DMS153 (cell line): ENCODE measurements around the gene RBBP7.
"Not testable (repeated sequence)": the region's sequence is repeated elsewhere in the genome, so short reads cannot be mapped to it uniquely, and the experiment has no call there.

Experiments used
- DNase-seq: peaks from one replicate; lab custom pipeline; 2025; lab: John Stamatoyannopoulos, UW

RBBP7 gene

DNA sequence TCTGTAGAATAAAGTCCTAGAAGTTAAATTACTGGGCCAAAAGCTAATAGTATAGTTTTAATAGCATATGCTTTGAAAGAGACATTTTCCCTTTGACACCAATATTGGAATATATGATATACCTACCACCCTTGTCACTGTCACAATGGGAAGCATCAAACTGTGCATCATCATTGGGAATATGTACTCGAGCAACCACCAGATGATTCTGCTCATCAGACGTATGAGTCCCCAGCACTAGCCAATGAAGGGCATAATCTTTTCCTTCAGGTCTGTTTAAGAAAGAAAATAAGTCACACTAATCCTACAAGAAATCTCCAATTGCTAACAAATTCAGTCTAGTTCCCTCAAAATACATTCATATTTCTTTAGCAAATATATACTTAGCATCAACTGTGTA lies 7.3 kb downstream of the RBBP7 start:
- DNase-seq = no peak

DNA sequence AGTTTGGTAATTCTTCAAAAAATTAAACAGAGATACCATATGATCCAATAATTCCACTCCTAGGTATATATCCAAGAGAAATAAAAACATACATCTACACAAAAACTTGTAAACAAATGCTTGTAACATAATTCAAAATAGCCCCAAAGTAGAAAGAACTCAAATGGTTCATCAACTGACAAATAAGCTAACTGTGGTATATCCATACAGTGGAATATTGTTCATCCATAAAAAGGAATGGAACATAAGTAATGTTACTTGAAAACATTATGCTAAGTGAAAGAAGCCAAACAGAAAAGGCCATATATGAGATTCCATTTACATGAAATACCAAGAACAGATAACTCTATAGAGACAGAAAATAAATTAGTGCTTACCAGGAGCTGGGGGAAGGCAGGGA lies 13.4 kb downstream of the RBBP7 start:
- DNase-seq = no peak

DNA sequence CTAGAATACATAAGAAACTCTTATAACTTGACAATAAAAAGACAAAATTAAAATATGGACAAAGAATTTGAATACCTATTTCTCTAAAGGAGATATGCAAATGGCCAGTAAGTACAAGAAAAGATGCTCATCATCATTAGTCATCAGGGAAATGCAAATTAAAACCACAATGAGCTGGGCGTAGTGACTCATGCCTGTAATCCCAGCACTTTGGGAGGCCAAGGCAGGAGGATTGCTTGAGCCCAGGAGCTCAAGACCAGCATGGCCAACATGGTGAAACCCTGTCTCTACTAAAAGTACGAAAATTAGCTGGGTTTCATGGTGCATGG lies 14.1 kb downstream of the RBBP7 start:
- not testable (repeated sequence) for DNase-seq

DNA sequence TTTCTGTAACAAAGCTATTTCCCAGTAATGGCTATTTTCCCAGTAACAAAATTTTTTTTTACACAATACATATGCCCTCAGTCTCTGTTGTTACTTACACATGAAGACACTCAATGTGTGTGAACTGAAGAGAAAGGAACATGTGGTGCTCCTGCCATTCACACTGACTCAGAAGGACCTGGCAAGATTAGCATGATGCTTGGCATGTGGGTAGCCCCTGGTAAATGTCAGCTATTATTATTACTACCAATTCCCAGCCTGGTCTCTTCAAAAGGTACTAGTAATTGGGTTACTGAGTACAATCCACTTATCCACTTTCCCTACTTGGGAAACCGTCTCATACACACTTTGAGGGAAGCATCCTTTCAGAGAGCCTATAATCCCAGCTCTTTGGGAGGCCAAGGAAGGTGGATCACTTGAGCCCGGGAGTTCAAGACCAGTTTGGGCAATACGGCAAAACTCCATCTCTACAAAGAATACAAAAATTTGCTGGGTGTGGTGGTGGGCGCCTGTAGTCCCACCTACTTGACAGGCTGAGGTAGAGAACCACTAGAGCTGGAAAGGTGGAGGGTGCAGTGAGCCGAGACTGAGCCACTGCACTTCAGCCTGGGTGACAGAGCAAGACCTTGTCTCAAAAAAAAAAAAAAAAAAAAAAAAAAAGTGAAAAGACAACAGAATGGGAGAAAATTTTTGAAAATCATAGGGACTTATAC lies 14.6 kb downstream of the RBBP7 start:
- no peak for DNase-seq

DNA sequence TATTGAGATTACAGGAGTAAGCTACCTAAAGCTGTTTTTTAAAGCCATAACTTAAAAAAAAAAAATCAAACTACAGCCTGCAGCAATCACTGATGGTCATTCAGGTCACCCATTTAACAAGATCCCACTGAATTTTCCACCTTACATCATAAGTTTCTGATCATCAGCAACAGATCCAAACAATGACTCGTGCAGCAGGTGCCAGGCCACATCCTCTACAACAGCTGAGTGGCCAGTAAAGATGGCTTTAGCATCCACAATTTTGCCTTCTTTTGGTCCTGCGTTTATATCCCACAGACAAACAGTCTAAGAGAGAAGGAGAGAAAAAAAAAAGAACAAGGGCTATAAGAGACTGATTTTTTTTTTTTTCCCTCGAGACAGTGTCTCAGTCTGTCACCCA lies 16.6 kb downstream of the RBBP7 start:
- no peak for DNase-seq

DNA sequence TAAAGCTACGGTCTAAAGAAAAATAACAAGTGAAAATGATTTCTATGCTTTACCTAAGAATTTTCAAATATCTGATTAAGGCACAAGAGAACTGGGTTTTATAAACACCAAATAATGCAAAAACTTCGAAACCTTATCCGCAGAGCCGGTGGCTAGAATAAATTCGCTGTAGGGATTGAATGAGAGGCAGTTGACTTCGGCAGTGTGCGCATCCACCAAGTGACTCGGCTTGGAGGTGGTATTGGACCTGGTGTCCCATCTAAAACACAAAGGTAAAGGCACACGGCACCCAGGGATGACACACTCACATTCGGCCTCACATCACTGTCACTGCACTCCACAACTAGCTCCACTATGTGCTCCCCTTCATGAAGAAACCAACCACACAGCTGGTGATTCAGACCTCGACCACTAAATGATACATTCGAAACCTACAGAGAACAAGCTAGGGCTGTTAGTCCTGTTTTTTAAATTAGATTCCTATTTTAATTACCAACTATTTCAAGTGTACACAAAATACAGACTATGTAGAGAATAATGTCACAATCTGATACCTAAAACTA lies 17.5 kb downstream of the RBBP7 start:
- DNase-seq = no peak

DNA sequence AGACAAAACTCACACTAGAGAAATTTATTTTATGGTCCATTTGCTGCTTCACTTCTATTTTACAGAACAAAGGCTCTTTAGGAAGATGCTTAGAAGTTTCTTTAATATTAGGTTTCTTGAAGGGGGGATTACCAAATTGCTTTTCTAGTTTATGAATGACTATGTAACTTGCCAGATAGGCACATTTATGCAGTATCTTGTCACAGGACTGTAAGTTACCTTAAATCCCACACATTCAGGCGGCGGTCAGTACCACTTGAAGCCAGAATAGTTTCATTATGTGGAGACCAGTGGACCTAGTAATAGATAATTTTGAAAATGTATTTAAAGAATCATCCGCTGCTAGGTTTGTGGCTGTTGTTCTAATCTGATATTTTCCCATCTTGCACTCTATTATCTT lies 18.3 kb downstream of the RBBP7 start:
- no peak for DNase-seq

DNA sequence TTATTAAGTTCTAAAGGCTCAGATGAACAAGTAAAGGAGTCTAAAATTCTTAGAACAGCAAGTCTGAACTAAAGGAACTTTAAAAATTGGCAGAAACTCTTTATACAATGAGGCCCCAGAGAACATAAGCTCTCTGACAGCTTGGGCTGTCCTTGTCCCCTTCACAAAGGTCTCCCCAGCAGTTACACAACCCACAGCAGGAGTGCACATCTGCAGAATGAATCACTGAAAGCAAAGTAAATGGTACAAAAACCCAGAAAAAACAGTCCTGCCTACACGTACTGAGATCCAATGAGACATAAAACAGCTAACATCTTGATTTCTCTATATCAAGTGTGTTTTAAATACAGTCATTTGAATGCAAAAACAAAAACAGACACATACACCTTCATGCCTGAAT lies 18.7 kb downstream of the RBBP7 start:
- no peak for DNase-seq

DNA sequence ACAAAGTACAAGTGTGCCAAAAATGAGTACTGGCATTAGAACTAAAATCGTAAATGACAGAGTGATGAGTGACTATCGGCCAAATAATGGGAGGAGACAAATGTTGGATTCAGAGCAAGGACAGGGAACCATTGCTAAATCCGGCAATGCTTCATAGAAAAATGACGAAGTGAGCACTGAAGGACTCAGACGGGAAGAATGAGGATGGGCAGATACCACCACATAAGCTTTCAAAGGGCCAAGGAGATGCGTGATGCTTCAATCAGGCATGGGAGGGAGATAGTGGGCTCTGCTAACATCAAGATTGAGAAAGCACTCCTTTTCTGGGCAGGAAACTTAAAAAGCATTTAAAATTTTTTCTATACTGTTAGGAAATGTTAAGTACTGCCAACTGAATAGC lies 21.6 kb downstream of the RBBP7 start:
- DNase-seq = no peak

DNA sequence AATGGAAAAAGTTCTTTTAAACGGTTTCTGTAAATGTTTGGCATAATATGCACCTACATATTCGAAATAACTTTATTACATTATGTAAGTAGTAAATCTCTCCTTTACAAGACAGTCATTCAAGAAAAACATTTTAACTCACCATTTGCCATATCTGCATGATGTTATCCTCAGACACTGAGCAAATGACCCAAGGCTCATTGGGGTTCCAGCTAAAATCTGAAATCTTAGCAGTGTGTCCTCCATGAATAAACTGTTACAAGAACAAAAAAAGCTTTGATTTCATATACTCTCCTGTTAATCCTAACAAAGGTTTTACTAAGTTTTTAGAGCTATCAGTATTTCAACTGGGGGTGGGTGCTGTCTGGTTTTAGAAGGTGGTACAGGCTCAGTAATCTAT lies 24.5 kb downstream of the RBBP7 start:
- DNase-seq = no peak

DNA sequence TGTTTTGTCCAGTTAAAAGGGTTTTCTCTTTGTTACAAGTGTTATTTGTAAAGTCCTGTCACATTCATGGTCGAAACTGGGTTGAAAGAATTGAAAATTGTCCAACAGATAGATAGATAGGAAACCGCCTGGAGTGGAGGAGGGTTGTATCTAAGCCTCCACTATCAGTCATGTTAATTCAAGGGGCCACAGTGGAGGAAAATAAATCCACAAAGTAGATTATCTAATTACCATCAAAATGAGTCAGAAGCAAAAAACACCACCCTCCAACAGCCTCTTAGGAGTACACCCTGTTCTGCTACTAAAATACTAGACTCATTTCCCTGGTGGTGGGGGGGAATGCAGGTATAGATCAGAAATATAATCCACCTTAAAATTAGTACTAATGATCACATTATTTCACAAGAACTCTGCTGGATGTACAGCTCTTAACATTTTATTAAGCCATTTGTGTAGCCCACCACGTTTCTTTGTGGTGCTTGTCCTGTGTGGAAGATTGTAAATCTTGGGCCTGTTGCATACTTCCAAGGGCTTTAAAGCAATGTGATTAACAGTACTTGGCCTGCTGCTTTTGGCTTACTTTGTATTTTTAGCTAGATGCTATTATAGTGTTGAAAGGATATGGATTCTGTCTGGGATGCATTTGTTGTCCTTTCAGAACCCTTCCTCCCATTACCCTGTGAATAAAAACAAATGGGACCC lies 26.8 kb downstream of the RBBP7 start:
- no peak for DNase-seq

DNA sequence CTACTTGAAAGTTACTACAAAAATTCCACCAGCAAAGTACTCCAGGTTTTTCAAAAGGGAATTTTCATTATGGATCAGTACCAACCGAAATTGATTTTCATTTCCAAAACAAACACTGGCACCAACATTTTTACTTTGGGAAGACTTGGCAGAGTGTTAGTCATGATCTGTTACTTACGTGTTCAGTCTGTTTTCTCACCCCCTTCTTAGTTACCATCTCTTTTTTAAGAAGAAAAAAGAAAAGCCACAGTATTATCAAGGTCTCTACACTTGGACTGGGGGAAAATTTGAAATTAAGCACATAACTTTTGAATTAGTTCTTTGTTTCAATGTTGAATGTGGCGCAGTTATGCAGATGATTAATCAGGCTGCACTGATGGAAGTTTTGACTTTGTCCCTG lies 27.5 kb downstream of the RBBP7 start:
- DNase-seq = no peak

DNA sequence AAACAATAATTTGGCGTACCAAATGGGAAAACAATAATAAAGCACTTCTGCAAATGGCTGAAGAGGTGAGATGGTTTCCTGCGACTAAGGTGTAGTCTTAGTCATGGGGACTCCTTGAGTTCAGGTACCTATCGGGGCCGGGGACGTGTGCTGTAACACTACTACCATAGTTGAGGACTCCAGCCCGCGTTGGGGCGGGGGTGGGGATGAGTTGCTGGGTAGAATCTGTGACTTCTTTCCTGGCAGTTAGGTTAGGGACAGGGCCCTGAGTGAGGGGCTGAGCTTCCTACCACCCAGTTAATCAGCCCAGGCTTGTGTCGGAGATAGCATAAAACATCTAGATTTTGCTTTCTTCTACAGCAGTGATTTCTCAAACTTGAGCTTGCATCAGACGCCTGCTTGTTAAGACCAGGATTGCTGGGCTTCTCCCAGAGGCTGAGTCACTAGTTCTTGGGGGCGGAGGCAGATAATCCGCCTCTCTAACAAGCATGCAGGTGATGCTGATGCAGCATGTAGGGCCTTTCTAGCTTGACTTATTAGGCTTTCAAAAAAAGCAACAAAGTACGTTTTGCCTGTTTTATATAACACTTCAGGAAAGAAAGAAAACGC lies 30.2 kb downstream of the RBBP7 start:
- DNase-seq = no peak

DNA sequence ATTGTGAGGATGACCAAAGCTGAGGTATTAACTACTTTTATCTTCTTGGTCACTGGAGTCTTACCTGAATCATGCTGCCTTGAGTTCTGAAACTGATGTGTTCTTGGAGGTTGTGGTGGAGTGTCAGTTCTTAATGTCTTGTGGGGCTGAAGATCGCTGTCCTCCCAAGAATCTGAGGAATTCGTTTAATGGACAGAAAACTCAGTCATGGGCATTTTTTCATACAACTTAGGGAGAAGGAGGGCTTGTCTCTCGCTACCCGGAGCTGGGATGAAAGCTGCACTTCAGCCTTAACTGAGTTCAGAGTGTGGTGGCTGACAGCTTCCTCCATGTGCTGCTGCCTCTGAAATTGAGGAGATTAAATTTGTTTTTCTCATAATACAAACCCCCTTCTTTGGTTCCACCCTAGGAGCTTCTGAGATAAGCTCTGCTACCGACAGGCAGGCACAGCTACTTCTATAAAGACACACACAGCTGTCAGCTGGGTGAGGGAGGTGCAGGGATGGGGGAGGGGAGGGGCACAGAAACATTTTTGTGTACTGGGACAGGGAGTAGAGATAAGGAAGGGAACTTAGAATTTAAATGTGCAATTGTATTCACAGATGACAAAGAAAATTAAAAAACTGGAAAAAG lies 30.8 kb downstream of the RBBP7 start:
- no peak for DNase-seq

DNA sequence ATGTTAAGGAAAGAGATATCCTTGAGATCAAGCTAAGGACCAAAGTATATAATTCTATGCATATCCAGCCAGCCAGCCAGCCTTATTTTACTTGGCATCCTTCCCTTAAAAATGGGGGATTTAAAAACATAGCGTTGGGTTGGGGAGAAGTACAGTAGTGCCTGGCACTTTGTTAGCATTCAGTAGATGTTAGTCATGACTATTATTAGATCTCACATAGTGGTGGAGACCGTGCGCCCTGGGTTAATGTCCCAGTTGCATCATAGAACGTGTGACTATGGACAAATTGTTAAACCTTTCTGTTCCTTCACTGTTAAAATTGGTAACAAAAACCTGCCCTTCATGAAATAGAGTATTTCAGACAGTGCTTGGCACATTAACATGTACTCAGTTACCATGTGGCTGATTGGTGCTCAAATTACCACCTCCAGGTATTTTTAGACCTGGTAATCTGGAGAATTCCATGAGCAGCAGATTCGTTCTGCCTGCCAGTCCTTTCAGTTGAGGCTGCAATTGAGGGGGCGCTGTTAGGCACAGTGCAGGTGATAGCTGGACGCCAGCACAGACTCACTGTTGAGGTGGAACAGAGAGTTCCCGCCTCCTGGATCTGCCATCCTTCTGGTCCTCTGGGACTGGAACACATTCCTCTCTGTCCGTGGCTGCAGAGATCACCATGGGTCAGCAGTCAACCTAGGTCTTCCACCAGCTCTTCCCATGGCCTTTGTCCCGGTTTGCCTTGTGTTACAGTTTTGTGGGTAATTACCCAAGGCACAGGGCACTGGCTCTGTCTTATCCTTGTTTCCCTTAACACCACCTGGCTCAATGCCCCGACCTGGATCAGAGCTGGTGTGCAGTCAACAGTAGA lies 31.7 kb downstream of the RBBP7 start:
- DNase-seq = no peak

DNA sequence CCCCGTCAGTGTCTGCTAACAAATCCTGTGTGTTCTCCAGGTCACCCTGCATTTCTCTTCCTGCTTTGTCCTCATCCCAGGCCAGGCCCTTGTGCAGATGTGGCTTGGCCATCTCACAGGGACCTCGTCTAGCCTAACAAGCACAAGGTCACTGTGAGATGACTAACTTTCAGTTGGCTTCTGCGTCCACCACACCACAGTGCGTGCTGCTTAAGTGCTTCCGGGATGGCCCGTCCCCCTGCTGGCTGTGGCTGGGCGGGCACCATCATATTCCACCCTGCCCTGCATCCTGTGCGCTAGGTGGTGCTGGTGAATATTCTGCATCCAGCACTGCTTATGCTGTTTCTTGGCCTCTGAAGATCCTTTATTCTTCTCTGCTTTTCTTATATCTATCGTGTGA lies 33.8 kb downstream of the RBBP7 start:
- DNase-seq = no peak

DNA sequence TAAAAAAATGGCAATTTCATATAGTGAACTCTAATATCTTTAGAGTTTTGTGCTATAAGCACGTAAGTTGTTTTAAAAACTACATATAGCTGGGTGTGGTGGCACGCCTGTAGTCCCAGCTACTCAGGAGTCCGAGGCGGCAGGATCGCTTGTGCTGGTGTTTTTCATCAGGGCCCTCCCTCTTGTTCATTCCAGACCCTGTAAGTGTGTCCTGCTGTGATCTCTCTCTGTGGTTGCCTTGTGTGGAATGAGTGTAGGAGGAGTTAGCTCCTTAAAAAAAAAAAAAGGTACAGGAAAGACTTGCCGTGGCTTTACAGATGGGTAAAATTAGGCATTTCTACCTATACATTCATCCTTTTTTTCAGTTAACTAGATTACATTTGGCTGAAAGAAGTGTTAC lies 35.4 kb downstream of the RBBP7 start:
- DNase-seq = no peak

DNA sequence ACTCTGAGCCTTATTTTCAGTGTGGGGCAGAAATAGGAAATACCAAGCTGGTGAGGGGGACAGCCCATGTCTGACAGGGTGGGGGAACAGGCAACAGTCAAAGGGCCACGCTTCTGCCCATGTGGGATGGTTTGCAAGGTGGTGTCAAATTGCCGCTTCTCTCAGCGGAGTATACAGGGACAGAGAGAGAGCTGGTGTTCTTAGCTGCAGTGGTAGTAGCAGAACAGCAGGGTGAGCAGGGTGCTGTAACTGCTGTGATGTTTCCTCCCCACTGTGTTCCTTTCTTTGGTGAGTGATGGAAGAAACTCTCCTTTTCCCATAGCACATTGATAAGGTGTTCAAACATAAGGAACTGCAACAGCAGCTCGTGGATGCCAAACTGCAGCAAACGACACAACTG lies 37.9 kb downstream of the RBBP7 start:
- DNase-seq = no peak

DNA sequence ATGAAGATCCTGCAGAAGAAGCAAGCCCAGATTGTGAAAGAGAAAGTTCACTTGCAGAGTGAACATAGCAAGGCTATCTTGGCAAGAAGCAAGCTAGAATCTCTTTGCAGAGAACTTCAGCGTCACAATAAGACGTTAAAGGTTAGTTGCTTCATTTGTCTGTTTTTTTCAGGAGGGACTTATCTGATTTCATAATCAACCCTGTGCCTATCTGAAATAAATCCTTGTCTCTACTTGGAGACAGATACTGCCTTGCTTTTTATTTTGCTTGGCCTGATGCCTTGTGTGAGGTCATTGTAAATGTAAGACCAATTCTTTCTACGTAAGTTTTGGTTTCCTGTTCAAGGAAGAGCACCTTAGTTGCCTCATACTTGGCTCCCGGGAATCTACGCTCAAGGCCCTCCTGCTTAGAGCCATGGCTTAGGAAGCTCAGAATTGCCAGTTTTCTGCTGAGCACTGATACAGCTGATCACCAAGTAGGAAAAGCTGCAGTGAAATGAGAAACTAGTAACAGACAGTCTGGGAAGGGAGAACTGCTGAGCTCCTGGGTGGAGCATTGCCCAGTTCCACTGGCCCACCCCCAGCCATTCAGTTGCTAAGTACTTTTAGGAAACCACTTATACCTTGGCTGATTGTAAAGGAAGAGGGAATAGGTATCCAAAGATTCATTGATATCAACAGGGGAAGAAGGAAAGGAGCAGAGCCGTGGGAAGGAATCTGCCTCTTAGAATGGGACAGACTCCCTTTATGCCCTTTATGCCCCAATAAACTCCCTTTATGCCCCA lies 41.8 kb downstream of the RBBP7 start:
- DNase-seq = no peak

DNA sequence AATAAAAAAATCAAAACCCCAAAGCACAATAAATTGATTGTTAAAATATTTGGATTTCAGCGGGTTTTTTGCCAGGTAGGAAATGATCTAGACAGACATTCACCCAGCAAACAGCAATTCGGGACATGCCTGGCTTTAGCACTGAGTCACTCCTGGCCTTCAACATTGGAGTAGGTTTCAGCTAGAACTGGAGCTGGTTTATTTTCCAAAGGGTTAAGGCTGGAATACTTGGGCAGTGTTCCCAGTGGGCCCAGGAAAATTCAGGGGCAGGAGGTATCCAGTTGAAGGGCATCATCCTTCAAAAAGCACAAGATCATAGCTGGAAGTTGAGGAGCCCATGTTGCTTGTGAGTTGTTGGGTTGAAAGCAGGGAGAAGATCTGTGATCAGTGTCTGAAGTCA lies 42.9 kb downstream of the RBBP7 start:
- no peak for DNase-seq

DNA sequence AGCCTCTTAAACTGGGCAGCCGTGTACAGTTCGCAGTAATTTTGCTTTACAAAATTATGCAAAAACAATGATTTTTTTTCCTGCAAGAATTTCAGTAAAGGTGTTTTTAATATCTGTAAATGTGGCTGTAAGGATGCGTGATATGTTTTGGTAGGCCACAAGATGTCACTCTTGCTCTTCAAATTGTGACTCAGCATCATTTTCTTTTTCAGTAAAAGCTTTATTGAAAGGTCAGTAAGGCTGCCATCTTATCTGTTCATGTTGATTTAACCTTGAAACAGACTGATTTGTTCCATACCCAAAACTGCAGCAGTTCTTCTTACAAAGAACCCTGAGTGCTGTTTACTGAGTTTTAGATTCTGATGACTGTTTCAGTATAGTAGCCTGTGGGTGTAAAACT lies 44.0 kb downstream of the RBBP7 start:
- peak; percentile 19 for DNase-seq
